ENCODE measurements around the gene FAM131B.

DNA sequence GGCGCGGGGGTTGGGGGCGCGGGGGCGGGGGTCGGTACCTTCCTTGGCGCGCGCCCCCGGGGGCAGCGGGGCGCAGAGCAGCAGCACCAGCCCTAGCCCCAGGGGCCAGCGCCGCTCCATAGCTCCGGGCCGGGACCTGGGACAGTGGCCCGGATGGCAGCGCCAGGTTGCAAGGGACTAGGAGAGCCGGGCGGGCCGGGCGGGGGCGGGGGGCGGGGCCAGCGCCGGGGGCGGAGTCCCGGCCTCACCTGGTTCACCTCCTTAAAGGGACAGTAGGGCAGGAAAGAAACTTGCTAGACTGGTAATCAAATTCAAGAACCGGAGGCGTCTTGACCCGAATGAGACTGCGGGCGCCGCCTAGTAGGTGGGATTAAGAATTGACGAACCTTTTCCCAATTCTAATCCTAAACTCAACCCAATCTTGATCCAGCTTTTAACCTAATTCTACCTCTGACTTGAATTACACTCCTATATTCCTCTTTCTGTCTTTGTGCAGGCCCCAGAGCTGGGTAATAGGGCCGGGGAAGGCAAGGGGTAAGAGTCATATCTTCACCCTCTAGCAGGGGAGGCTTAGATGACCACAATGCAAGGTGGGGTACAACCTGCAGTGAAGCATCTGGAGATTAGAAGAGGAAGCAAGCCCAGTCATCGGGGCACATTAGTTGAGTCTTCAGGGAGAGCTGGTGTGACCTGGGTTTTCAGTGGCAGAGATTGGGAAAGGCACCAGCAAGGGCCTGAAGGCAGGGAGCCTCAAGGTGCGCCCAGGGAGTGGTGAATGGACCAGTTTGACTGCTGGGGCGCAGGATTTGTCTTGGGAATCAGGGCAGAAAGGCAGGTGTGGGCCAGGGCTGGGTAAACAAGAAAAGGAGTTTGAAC is 46.4 kb upstream of the FAM131B start, which contains the start of gene EPHA1:
- TF ChIP-seq, protein P1, sequence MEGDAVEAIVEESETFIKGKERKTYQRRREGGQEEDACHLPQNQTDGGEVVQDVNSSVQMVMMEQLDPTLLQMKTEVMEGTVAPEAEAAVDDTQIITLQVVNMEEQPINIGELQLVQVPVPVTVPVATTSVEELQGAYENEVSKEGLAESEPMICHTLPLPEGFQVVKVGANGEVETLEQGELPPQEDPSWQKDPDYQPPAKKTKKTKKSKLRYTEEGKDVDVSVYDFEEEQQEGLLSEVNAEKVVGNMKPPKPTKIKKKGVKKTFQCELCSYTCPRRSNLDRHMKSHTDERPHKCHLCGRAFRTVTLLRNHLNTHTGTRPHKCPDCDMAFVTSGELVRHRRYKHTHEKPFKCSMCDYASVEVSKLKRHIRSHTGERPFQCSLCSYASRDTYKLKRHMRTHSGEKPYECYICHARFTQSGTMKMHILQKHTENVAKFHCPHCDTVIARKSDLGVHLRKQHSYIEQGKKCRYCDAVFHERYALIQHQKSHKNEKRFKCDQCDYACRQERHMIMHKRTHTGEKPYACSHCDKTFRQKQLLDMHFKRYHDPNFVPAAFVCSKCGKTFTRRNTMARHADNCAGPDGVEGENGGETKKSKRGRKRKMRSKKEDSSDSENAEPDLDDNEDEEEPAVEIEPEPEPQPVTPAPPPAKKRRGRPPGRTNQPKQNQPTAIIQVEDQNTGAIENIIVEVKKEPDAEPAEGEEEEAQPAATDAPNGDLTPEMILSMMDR (IDR thresholded peaks at IDR 0.05; ENCODE audit: insufficient read depth, low read length) = no peak
- TF ChIP-seq POLR2AphosphoS5 (IDR thresholded peaks at IDR 0.05; ENCODE audit: low read depth) = no peak
- no peak for TF ChIP-seq GABPA (IDR thresholded peaks at IDR 0.05; ENCODE audit: low read depth)
- TF ChIP-seq, protein P2, sequence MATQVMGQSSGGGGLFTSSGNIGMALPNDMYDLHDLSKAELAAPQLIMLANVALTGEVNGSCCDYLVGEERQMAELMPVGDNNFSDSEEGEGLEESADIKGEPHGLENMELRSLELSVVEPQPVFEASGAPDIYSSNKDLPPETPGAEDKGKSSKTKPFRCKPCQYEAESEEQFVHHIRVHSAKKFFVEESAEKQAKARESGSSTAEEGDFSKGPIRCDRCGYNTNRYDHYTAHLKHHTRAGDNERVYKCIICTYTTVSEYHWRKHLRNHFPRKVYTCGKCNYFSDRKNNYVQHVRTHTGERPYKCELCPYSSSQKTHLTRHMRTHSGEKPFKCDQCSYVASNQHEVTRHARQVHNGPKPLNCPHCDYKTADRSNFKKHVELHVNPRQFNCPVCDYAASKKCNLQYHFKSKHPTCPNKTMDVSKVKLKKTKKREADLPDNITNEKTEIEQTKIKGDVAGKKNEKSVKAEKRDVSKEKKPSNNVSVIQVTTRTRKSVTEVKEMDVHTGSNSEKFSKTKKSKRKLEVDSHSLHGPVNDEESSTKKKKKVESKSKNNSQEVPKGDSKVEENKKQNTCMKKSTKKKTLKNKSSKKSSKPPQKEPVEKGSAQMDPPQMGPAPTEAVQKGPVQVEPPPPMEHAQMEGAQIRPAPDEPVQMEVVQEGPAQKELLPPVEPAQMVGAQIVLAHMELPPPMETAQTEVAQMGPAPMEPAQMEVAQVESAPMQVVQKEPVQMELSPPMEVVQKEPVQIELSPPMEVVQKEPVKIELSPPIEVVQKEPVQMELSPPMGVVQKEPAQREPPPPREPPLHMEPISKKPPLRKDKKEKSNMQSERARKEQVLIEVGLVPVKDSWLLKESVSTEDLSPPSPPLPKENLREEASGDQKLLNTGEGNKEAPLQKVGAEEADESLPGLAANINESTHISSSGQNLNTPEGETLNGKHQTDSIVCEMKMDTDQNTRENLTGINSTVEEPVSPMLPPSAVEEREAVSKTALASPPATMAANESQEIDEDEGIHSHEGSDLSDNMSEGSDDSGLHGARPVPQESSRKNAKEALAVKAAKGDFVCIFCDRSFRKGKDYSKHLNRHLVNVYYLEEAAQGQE (IDR thresholded peaks at IDR 0.05; ENCODE audit: insufficient replicate concordance, low read depth) = no peak
